ENCODE results near the gene GOSR1.

- TF ChIP-seq CHD2 (IDR thresholded peaks at IDR 0.05; ENCODE audit: low read length, partially characterized antibody) (no peak), CTCF (IDR thresholded peaks at IDR 0.05) (no peak)
Observed at GRCh38 chr17:30520436-30520835, 43.2 kb downstream of the GOSR1 start.
